22Rv1 (cell line): ENCODE results near the gene EMILIN1.

Source experiments
- CTCF ChIP-seq: fragments of 450-650 bp; IDR thresholded peaks from 2 replicates; pipeline ENCODE4 v1.5.1; 2017; ENCODE audit warnings: mild to moderate bottlenecking
- ZFX ChIP-seq: fragments of 450-650 bp; IDR thresholded peaks from 2 replicates; pipeline ENCODE4 v1.6.1; 2017; ENCODE audit warnings: antibody characterized with exemption, borderline replicate concordance

- no peak for TF ChIP-seq CTCF
- no peak for TF ChIP-seq ZFX
Measured at GRCh38 chr2:27042159-27042661, 36.2 kb upstream of the EMILIN1 start.
